ENCODE measurements around the gene PSMA4. TPM values are rescaled to one million over a fixed set of nuclear protein-coding genes. Genes with fewer than 3 reads are reported as not detected.

PSMA4 gene
- polyA plus RNA-seq (2012; ENCODE audit: insufficient read length, low read depth) = 126 TPM

DNA sequence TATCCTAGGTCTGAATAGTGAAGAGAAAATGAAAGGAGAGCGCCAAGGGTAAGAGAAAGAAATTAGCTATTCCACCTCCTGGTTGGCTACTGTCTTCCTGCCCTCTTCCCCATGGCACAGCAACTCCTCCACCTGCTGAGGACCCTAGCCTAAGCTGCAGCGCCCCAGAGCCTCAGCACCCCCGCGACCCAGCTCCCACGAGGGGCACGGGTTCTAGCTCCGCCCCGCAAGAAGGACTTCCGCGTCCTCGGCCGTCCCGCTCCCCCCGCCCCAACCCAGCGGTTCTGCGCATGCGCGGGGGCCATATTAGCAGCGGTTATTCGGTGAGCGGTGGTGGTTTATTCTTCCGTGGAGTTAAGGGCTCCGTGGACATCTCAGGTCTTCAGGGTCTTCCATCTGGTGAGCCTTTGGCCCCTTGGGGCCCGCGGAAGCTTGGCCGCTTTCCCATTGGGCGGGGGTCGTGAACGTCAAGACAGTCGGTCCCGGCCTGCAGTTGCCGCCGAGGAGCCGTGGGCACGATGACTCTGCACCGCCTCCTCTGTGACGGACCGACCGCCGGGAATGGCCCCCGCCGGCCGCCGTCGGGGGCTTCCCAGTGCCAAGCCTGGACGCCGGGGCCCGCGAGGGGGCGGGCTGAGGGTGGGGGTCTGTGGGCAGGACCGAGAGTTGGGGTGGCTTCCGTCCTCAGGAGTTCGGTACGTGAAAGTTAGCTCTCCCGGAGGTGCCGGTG, at the start of gene PSMA4:
Gene PSMA4 (plus strand): TSS at position 304 of the 730 bp plus-strand sequence. CDS start 1,484 bp downstream, outside the sequence.
- TF ChIP-seq FOXP2 (optimal IDR thresholded peaks at IDR 0.05; ENCODE audit: borderline replicate concordance, extremely low read depth, extremely low read length, insufficient read depth) = peak; percentile 19
- TF ChIP-seq SIN3A (IDR thresholded peaks at IDR 0.05; ENCODE audit: borderline replicate concordance, insufficient read depth, low read length) = peak; percentile 25; the same call in 1 of the 2 replicates
- peak; percentile 96 for TF ChIP-seq POLR2AphosphoS5 (IDR thresholded peaks at IDR 0.05; ENCODE audit: low read depth, low read length)
- peak; percentile 85; the same call in 1 of the 2 replicates for TF ChIP-seq TAF1 (IDR thresholded peaks at IDR 0.05; ENCODE audit: borderline replicate concordance, insufficient read depth, low read length)
- TF ChIP-seq, protein P1, sequence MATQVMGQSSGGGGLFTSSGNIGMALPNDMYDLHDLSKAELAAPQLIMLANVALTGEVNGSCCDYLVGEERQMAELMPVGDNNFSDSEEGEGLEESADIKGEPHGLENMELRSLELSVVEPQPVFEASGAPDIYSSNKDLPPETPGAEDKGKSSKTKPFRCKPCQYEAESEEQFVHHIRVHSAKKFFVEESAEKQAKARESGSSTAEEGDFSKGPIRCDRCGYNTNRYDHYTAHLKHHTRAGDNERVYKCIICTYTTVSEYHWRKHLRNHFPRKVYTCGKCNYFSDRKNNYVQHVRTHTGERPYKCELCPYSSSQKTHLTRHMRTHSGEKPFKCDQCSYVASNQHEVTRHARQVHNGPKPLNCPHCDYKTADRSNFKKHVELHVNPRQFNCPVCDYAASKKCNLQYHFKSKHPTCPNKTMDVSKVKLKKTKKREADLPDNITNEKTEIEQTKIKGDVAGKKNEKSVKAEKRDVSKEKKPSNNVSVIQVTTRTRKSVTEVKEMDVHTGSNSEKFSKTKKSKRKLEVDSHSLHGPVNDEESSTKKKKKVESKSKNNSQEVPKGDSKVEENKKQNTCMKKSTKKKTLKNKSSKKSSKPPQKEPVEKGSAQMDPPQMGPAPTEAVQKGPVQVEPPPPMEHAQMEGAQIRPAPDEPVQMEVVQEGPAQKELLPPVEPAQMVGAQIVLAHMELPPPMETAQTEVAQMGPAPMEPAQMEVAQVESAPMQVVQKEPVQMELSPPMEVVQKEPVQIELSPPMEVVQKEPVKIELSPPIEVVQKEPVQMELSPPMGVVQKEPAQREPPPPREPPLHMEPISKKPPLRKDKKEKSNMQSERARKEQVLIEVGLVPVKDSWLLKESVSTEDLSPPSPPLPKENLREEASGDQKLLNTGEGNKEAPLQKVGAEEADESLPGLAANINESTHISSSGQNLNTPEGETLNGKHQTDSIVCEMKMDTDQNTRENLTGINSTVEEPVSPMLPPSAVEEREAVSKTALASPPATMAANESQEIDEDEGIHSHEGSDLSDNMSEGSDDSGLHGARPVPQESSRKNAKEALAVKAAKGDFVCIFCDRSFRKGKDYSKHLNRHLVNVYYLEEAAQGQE (IDR thresholded peaks at IDR 0.05; ENCODE audit: insufficient read depth in 1 of 2, low read depth in 2 of 2, low read length in 2 of 2) = peak; percentile 9 to 52; a peak in 1 of 4 replicates

DNA sequence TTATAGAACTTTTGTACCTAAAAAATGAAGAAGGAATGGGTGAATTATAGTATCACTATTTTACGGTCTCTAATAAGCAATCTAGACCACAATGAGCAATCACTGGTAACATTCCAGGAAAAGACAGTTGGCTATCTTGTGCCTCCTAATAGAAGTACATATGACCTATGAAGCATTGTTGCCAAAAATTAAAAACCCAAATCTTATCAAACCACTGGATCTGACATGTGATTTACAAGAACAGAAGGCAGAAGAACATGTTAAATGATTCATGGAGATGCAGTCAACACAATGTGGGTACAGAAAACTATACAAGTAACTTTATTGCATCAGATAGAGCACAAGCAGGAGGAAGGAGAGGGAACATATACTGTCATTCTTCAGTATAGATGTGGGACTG, 47.4 kb upstream of the PSMA4 start:
- TF ChIP-seq SIN3A (IDR thresholded peaks at IDR 0.05; ENCODE audit: borderline replicate concordance, insufficient read depth, low read length) (no peak), FOXP2 (optimal IDR thresholded peaks at IDR 0.05; ENCODE audit: borderline replicate concordance, extremely low read depth, extremely low read length, insufficient read depth) (no peak), TAF1 (IDR thresholded peaks at IDR 0.05; ENCODE audit: borderline replicate concordance, insufficient read depth, low read length) (no peak), POLR2AphosphoS5 (IDR thresholded peaks at IDR 0.05; ENCODE audit: low read depth, low read length) (no peak)
- TF ChIP-seq, protein P1 (IDR thresholded peaks at IDR 0.05; ENCODE audit: insufficient read depth in 1 of 2, low read depth in 2 of 2, low read length in 2 of 2) = no peak

DNA sequence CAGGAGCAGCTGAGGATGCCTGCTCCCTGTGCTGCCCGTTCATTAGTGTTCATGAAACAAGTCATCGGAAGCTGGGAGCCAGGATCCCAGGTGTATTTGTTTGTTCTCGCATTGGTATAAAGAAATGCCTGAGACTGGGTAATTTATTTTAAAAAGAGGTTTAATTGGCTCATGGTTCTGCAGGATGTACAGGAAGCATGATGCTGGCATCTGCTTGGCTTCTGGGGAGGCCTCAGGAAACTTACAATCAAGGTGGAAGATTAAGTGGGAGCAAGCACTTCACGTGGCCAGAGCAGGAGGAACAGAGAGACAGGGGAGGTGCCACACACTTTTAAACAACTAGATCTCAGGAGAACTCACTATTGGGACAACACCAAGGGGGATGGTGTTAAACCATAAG, 38.4 kb upstream of the PSMA4 start:
- TF ChIP-seq FOXP2 (optimal IDR thresholded peaks at IDR 0.05; ENCODE audit: borderline replicate concordance, extremely low read depth, extremely low read length, insufficient read depth) (no peak), POLR2AphosphoS5 (IDR thresholded peaks at IDR 0.05; ENCODE audit: low read depth, low read length) (no peak), TAF1 (IDR thresholded peaks at IDR 0.05; ENCODE audit: borderline replicate concordance, insufficient read depth, low read length) (no peak), SIN3A (IDR thresholded peaks at IDR 0.05; ENCODE audit: borderline replicate concordance, insufficient read depth, low read length) (no peak)
- TF ChIP-seq, protein P1 (IDR thresholded peaks at IDR 0.05; ENCODE audit: insufficient read depth in 1 of 2, low read depth in 2 of 2, low read length in 2 of 2) = no peak

DNA sequence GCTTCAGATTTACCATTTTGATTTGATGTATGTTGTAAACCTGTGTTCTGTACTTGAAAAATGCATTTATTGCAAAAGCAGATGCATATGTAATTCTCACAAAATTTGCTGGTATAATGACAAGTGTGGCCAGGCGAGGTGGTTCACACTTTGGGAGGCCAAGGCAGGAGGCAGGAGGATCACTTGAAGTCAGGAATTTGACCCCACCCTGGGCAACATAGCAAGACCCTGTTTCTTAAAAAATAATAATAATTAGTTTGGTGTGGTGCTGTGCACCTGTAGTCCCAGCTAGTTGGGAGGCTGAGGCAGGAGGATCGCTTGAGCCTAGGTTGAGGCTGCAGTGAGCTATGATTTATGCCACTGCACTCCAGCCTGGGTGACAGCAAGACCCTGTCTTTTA, 37.6 kb upstream of the PSMA4 start:
- TF ChIP-seq POLR2AphosphoS5 (IDR thresholded peaks at IDR 0.05; ENCODE audit: low read depth, low read length) (no peak), TAF1 (IDR thresholded peaks at IDR 0.05; ENCODE audit: borderline replicate concordance, insufficient read depth, low read length) (no peak), FOXP2 (optimal IDR thresholded peaks at IDR 0.05; ENCODE audit: borderline replicate concordance, extremely low read depth, extremely low read length, insufficient read depth) (no peak), SIN3A (IDR thresholded peaks at IDR 0.05; ENCODE audit: borderline replicate concordance, insufficient read depth, low read length) (no peak)
- TF ChIP-seq, protein P1 (IDR thresholded peaks at IDR 0.05; ENCODE audit: insufficient read depth in 1 of 2, low read depth in 2 of 2, low read length in 2 of 2) = no peak
